ENCODE results near the gene LAMP5.

Gene LAMP5

DNA sequence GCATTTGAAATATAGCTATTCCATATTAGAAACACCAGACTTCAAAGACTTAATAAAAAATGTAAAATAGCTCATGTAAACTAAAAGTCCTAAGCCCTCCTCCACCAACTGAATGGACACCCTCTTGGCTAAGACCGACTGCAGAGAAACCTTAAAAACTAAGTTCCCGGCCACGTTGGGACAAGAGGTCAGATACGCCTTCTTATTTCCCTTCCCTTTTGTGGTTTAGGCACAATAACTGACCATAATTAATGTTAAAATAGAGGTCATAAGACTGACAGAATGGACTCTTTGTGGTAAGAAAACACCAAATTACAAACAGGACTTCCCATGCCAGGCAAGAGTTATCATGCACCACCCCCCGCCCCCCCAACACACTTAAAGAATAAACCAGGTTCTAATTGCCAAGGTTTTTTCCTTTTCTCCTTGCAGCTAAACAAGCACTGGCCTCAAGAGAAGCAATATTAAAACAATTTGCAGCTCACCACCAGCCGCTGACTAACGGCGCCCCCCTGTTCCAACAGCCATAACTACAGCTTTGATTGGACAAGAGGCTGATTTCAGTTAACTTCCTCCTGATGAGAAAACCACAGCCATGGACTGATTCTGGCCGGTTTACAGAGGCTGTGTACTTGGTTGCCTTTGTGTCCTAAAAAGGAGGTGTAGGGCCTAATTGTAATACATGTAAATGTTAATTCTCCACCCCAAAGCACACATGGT is 10.7 kb upstream of the LAMP5 start:
- Histone ChIP-seq H3K14ac (ENCODE audit: low read length) (no peak overlapping the region), H2AFZ (ENCODE audit: low read length) (no peak overlapping the region)

DNA sequence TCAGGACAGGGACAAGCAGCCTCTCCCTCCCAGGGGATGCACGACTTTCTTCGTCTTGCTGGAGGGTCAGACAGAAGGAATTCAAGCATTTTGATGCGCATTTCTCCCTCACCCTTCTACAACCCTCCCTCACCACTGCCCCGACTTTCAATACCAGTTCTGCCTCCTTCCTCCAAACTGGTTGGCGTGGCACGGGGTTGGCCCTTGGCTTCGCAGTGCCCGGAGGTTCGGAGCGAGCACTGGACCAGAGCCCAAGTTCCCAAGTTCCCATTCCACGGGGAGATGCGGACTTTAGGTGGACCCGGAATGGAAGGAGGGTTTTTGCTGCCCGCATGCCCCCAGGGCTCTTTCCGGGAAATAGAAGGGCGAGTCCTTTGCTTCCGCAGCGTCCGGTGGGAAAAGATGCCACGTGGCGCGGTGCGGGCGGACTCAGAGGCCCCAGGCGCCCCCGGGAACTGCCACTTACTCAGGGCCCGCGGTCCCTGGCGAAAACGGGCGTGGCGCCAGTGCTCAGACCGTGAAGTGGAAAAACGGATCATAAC is 8.0 kb upstream of the LAMP5 start:
- DNase-seq (ENCODE audit: low spot score), result no peak
- no peak overlapping the region for H3K4me3 ChIP-seq (ENCODE audit: low read length in 2 of 2)
- no CpG with 5 or more reads among the region's 34 CpGs for WGBS, 2 donors (ENCODE audit: extremely low coverage in 2 of 2, insufficient read length in 2 of 2, insufficient replicate concordance in 1 of 2)

More for the DNA sequence above, 10.7 kb upstream of the LAMP5 start:
- Histone ChIP-seq H4K8ac (ENCODE audit: low read depth, low read length) (no peak overlapping the region), H2BK15ac (ENCODE audit: low read length) (no peak overlapping the region), H3K18ac (ENCODE audit: low read length) (no peak overlapping the region), H3K9me3 (replicated peaks in 1 of 2; ENCODE audit: control insufficient read depth in 2 of 2, insufficient read depth in 1 of 2, low read depth in 1 of 2, low read length in 2 of 2) (peaks cover 0 to 7% of the 10 kb centered on the region in 2 donors), H4K91ac (ENCODE audit: low read depth, low read length, poor library complexity) (no peak overlapping the region), H3K4me3 (ENCODE audit: low read length in 2 of 2) (no peak overlapping the region), H3K4me1 (ENCODE audit: control insufficient read depth in 2 of 2, insufficient read depth in 1 of 2, low read depth in 1 of 2, low read length in 2 of 2) (peaks cover 0 to 14% of the 10 kb centered on the region in 2 donors), H3K79me1 (ENCODE audit: low read depth, low read length) (no peaks in the 10 kb centered on the region), H3K4ac (ENCODE audit: low read length) (no peak overlapping the region), H3K27me3 (ENCODE audit: control insufficient read depth in 3 of 3, insufficient read depth in 3 of 3, low read depth in 1 of 3, low read length in 3 of 3) (peaks cover 25 to 72% (median 39%) of the 10 kb centered on the region in 3 experiments), H3K36me3 (replicated peaks in 1 of 2; ENCODE audit: control insufficient read depth in 2 of 2, insufficient read depth in 2 of 2, low read length in 2 of 2) (no peaks in the 10 kb centered on the region), H3K4me2 (ENCODE audit: insufficient read depth, low read length, poor library complexity, severe bottlenecking) (no peak overlapping the region), H3K9ac (ENCODE audit: low read depth, low read length, poor library complexity) (no peak overlapping the region), H3K27ac (replicated peaks; ENCODE audit: low read length) (no peak overlapping the region), H2AK5ac (ENCODE audit: low read depth, low read length) (no peak overlapping the region), H2BK12ac (ENCODE audit: low read length) (no peak overlapping the region), H2BK5ac (ENCODE audit: low read length) (no peak overlapping the region), H2BK120ac (ENCODE audit: low read depth, low read length) (no peak overlapping the region), H3K23ac (ENCODE audit: low read depth, low read length, poor library complexity) (no peak overlapping the region)
- DNase-seq (ENCODE audit: low spot score), result no peak
- no CpG with 5 or more reads among the region's 9 CpGs for WGBS, 2 donors (ENCODE audit: extremely low coverage in 2 of 2, insufficient read length in 2 of 2, insufficient replicate concordance in 1 of 2)

GRCh38 chr20:9506964-9507369 is 7.4 kb upstream of the LAMP5 start:
- no peak overlapping the region for H2AK5ac ChIP-seq (ENCODE audit: low read depth, low read length)
- peak overlapping the region; percentile 8 for H2BK5ac ChIP-seq (ENCODE audit: low read length)
- H3K36me3 ChIP-seq (replicated peaks in 1 of 2; ENCODE audit: control insufficient read depth in 2 of 2, insufficient read depth in 2 of 2, low read length in 2 of 2), result no peaks in the 10 kb centered on the region
- H3K18ac ChIP-seq (ENCODE audit: low read length), result peak overlapping the region; percentile 74
- no peak overlapping the region for H3K27ac ChIP-seq (replicated peaks; ENCODE audit: low read length)
- no peaks in the 10 kb centered on the region for H3K79me1 ChIP-seq (ENCODE audit: low read depth, low read length)
- no peak overlapping the region for H2BK12ac ChIP-seq (ENCODE audit: low read length)
- H2BK120ac ChIP-seq (ENCODE audit: low read depth, low read length), result no peak overlapping the region
- peak overlapping the region; percentile 78 for H2BK15ac ChIP-seq (ENCODE audit: low read length)
- peak overlapping the region; percentile 66 for H3K9ac ChIP-seq (ENCODE audit: low read depth, low read length, poor library complexity)
- peaks cover 28 to 85% (median 63%) of the 10 kb centered on the region in 3 experiments for H3K27me3 ChIP-seq (ENCODE audit: control insufficient read depth in 3 of 3, insufficient read depth in 3 of 3, low read depth in 1 of 3, low read length in 3 of 3)
- H3K4me2 ChIP-seq (ENCODE audit: insufficient read depth, low read length, poor library complexity, severe bottlenecking), result peak overlapping the region; percentile 57
- H3K4me3 ChIP-seq (ENCODE audit: low read length in 2 of 2), result no peak overlapping the region
- H4K8ac ChIP-seq (ENCODE audit: low read depth, low read length), result no peak overlapping the region
- H3K23ac ChIP-seq (ENCODE audit: low read depth, low read length, poor library complexity), result no peak overlapping the region
- no CpG with 5 or more reads among the region's 31 CpGs for WGBS, 2 donors (ENCODE audit: extremely low coverage in 2 of 2, insufficient read length in 2 of 2, insufficient replicate concordance in 1 of 2)
- no peak for DNase-seq (ENCODE audit: low spot score)
- H4K91ac ChIP-seq (ENCODE audit: low read depth, low read length, poor library complexity), result no peak overlapping the region
- H3K14ac ChIP-seq (ENCODE audit: low read length), result no peak overlapping the region
- peak overlapping the region; percentile 45 for H2AFZ ChIP-seq (ENCODE audit: low read length)
- peaks cover 0 to 17% of the 10 kb centered on the region in 2 donors for H3K4me1 ChIP-seq (ENCODE audit: control insufficient read depth in 2 of 2, insufficient read depth in 1 of 2, low read depth in 1 of 2, low read length in 2 of 2)
- H3K9me3 ChIP-seq (replicated peaks in 1 of 2; ENCODE audit: control insufficient read depth in 2 of 2, insufficient read depth in 1 of 2, low read depth in 1 of 2, low read length in 2 of 2), result peaks cover 0 to 7% of the 10 kb centered on the region in 2 donors
- H3K4ac ChIP-seq (ENCODE audit: low read length), result no peak overlapping the region

More for the DNA sequence above, 8.0 kb upstream of the LAMP5 start:
- Histone ChIP-seq H3K9me3 (replicated peaks in 1 of 2; ENCODE audit: control insufficient read depth in 2 of 2, insufficient read depth in 1 of 2, low read depth in 1 of 2, low read length in 2 of 2) (peaks cover 0 to 7% of the 10 kb centered on the region in 2 donors), H3K27me3 (ENCODE audit: control insufficient read depth in 3 of 3, insufficient read depth in 3 of 3, low read depth in 1 of 3, low read length in 3 of 3) (peaks cover 28 to 80% (median 60%) of the 10 kb centered on the region in 3 experiments), H3K18ac (ENCODE audit: low read length) (peak overlapping the region; percentile 44), H2AK5ac (ENCODE audit: low read depth, low read length) (peak overlapping the region; percentile 81), H3K9ac (ENCODE audit: low read depth, low read length, poor library complexity) (peak overlapping the region; percentile 38), H4K8ac (ENCODE audit: low read depth, low read length) (no peak overlapping the region), H3K4me1 (ENCODE audit: control insufficient read depth in 2 of 2, insufficient read depth in 1 of 2, low read depth in 1 of 2, low read length in 2 of 2) (peaks cover 0 to 17% of the 10 kb centered on the region in 2 donors), H2BK120ac (ENCODE audit: low read depth, low read length) (no peak overlapping the region), H3K4ac (ENCODE audit: low read length) (no peak overlapping the region), H3K27ac (replicated peaks; ENCODE audit: low read length) (no peak overlapping the region), H4K91ac (ENCODE audit: low read depth, low read length, poor library complexity) (no peak overlapping the region), H3K4me2 (ENCODE audit: insufficient read depth, low read length, poor library complexity, severe bottlenecking) (peak overlapping the region; percentile 57), H3K23ac (ENCODE audit: low read depth, low read length, poor library complexity) (no peak overlapping the region), H3K14ac (ENCODE audit: low read length) (no peak overlapping the region), H2BK15ac (ENCODE audit: low read length) (peak overlapping the region; percentile 78), H3K79me1 (ENCODE audit: low read depth, low read length) (no peaks in the 10 kb centered on the region), H2BK12ac (ENCODE audit: low read length) (no peak overlapping the region), H2BK5ac (ENCODE audit: low read length) (peak overlapping the region; percentile 8), H3K36me3 (replicated peaks in 1 of 2; ENCODE audit: control insufficient read depth in 2 of 2, insufficient read depth in 2 of 2, low read length in 2 of 2) (no peaks in the 10 kb centered on the region), H2AFZ (ENCODE audit: low read length) (no peak overlapping the region)

DNA sequence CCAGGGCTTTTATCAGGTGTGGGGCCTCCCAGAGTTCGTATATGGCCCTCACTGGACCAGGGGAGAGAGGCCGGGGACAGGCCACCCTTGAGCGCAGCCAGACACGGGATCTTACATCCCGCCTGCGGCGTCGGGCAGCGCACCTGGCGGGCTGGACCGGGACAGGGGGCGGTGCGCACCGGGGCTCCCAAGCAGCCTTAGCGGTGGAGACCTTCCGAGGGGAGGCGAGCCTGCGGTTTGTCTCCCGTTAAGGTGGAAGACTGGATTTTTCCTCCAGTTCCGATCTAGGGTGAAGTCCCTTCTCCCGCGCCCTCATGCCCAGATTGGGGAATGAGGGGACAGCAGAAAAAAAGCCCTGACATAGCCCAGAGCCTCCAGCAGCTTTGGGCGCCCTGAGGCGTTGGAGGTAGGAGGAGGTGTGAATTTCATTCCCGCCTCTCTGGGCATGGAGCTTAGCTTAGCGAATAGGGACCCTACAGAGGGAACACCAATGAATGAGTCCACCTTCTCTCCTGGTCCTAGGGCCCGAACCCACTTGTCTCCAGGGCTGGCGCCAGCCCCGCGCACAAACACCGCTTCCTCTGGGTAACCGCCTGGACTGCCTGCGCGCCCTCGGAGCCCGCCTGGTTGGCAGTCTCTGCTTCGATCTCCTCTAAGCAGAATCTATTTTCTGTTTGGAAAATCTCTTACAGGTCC is 6.7 kb upstream of the LAMP5 start:
- no peak overlapping the region for H2BK12ac ChIP-seq (ENCODE audit: low read length)
- DNase-seq (ENCODE audit: low spot score), result no peak
- no peak overlapping the region for H3K14ac ChIP-seq (ENCODE audit: low read length)
- H4K8ac ChIP-seq (ENCODE audit: low read depth, low read length), result no peak overlapping the region
- peak overlapping the region; percentile 52 for H3K23ac ChIP-seq (ENCODE audit: low read depth, low read length, poor library complexity)
- no peak overlapping the region for H3K9ac ChIP-seq (ENCODE audit: low read depth, low read length, poor library complexity)
- peak overlapping the region; percentile 79 for H3K18ac ChIP-seq (ENCODE audit: low read length)
- H3K79me1 ChIP-seq (ENCODE audit: low read depth, low read length), result no peaks in the 10 kb centered on the region
- peaks cover 0 to 7% of the 10 kb centered on the region in 2 donors for H3K9me3 ChIP-seq (replicated peaks in 1 of 2; ENCODE audit: control insufficient read depth in 2 of 2, insufficient read depth in 1 of 2, low read depth in 1 of 2, low read length in 2 of 2)
- no peak overlapping the region for H2BK15ac ChIP-seq (ENCODE audit: low read length)
- WGBS, 2 donors (ENCODE audit: extremely low coverage in 2 of 2, insufficient read length in 2 of 2, insufficient replicate concordance in 1 of 2), result no CpG with 5 or more reads among the region's 37 CpGs
- peak overlapping the region; percentile 79 for H3K4me2 ChIP-seq (ENCODE audit: insufficient read depth, low read length, poor library complexity, severe bottlenecking)
- no peak overlapping the region for H2BK120ac ChIP-seq (ENCODE audit: low read depth, low read length)
- H2BK5ac ChIP-seq (ENCODE audit: low read length), result no peak overlapping the region
- H3K4me1 ChIP-seq (ENCODE audit: control insufficient read depth in 2 of 2, insufficient read depth in 1 of 2, low read depth in 1 of 2, low read length in 2 of 2), result peaks cover 0 to 17% of the 10 kb centered on the region in 2 donors
- no peak overlapping the region for H3K4ac ChIP-seq (ENCODE audit: low read length)
- H2AK5ac ChIP-seq (ENCODE audit: low read depth, low read length), result peak overlapping the region; percentile 49
- H2AFZ ChIP-seq (ENCODE audit: low read length), result no peak overlapping the region
- no peaks in the 10 kb centered on the region for H3K36me3 ChIP-seq (replicated peaks in 1 of 2; ENCODE audit: control insufficient read depth in 2 of 2, insufficient read depth in 2 of 2, low read length in 2 of 2)
- peaks cover 28 to 88% (median 63%) of the 10 kb centered on the region in 3 experiments for H3K27me3 ChIP-seq (ENCODE audit: control insufficient read depth in 3 of 3, insufficient read depth in 3 of 3, low read depth in 1 of 3, low read length in 3 of 3)
- H3K4me3 ChIP-seq (ENCODE audit: low read length in 2 of 2), result peak overlapping the region in 1 of 2 donors; percentile 59
- H4K91ac ChIP-seq (ENCODE audit: low read depth, low read length, poor library complexity), result no peak overlapping the region
- H3K27ac ChIP-seq (replicated peaks; ENCODE audit: low read length), result no peak overlapping the region

Data from neuronal stem cell (in vitro differentiated cells).